Measurements from ENCODE around the gene STIM1. TPM values are rescaled to one million over a fixed set of nuclear protein-coding genes. Genes with fewer than 3 reads are reported as not detected.

The STIM1 gene
- total RNA-seq, 1 experiment from 2014 or later = 28.3 TPM

GRCh38 chr11:3861683-3862082, 6.2 kb downstream of the STIM1 start:
- intact Hi-C loops (cut with micrococcal nuclease; ENCODE audit: unreplicated experiment) = no loop called here
- no peak overlapping the region for H3K27ac ChIP-seq
- H3K9me2 ChIP-seq (ENCODE audit: insufficient read depth) = no peaks in the 10 kb centered on the region
- H3K4me3 ChIP-seq = no peak overlapping the region
- peaks cover 57% of the 10 kb centered on the region for H3K4me1 ChIP-seq (replicated peaks; ENCODE audit: insufficient read depth)
- peaks cover 9% of the 10 kb centered on the region; the same call in 1 of the 2 replicates for H3F3A ChIP-seq (ENCODE audit: insufficient read depth, low read depth)
- H3K9me3 ChIP-seq (ENCODE audit: insufficient read depth, low read depth) = no peaks in the 10 kb centered on the region
- no peak for DNase-seq
- no peaks in the 10 kb centered on the region for H3K36me3 ChIP-seq (ENCODE audit: low read depth)
- BruUV-seq (replicated peaks) = no TSS peak
- H3K4me2 ChIP-seq = 0 out of 2 replicates have a peak overlapping the region, but pooled peaks have one; percentile 10
- no peak overlapping the region for H2AFZ ChIP-seq
- ChIA-PET POLR2A (ENCODE audit: unreplicated experiment) (no interaction called here), CTCF (interaction anchor here (0.6 kb wide), 1 partner anchor 98 kb away, joined by 5 read pairs; no protein-coding TSS in a partner anchor)
- TF ChIP-seq CTCF (conservative IDR thresholded peaks at IDR 0.05) = no peak
- TF ChIP-seq EZH2 (IDR thresholded peaks at IDR 0.05; ENCODE audit: low read depth) = no peak
- H3K79me2 ChIP-seq (ENCODE audit: low read depth) = peaks cover 77% of the 10 kb centered on the region
- no peaks in the 10 kb centered on the region for H4K20me1 ChIP-seq (ENCODE audit: insufficient read depth)
- no peaks in the 10 kb centered on the region for H3K27me3 ChIP-seq (ENCODE audit: insufficient read depth, low read depth)

GRCh38 chr11:3865388-3866193, 10.1 kb downstream of the STIM1 start:
- peaks cover 22% of the 10 kb centered on the region; the same call in 1 of the 2 replicates for H3K4me1 ChIP-seq (replicated peaks; ENCODE audit: insufficient read depth)
- POLR2A ChIA-PET (ENCODE audit: unreplicated experiment) = no interaction called here
- peak overlapping the region; percentile 60 for H3K27ac ChIP-seq
- H3K4me3 ChIP-seq = no peak overlapping the region
- CTCF ChIA-PET = interaction anchor here (0.6 kb wide), 1 partner anchor 17 kb away, joined by 3 read pairs; no protein-coding TSS in a partner anchor
- H3K27me3 ChIP-seq (ENCODE audit: insufficient read depth, low read depth) = no peaks in the 10 kb centered on the region
- peaks cover 9% of the 10 kb centered on the region; the same call in 1 of the 2 replicates for H3F3A ChIP-seq (ENCODE audit: insufficient read depth, low read depth)
- H3K9me2 ChIP-seq (ENCODE audit: insufficient read depth) = no peaks in the 10 kb centered on the region
- BruUV-seq (replicated peaks) = no TSS peak
- H3K4me2 ChIP-seq = peak overlapping the region; percentile 42; the same call in 1 of the 2 replicates
- intact Hi-C loops (cut with micrococcal nuclease; ENCODE audit: unreplicated experiment) = no loop called here
- no peaks in the 10 kb centered on the region for H3K36me3 ChIP-seq (ENCODE audit: low read depth)
- H3K79me2 ChIP-seq (ENCODE audit: low read depth) = peaks cover 44% of the 10 kb centered on the region
- H4K20me1 ChIP-seq (ENCODE audit: insufficient read depth) = no peaks in the 10 kb centered on the region
- TF ChIP-seq EZH2 (IDR thresholded peaks at IDR 0.05; ENCODE audit: low read depth) (no peak), CTCF (conservative IDR thresholded peaks at IDR 0.05) (no peak)
- H3K9me3 ChIP-seq (ENCODE audit: insufficient read depth, low read depth) = no peaks in the 10 kb centered on the region
- no peak overlapping the region for H2AFZ ChIP-seq
- DNase-seq = peak in 1 of 2 experiments; percentile 19

- CTCF ChIA-PET = interaction anchor here (0.7 kb wide), 1 partner anchor 199 kb away, joined by 7 read pairs; no protein-coding TSS in a partner anchor
- Histone ChIP-seq H3K27ac (peak overlapping the region; percentile 60), H3K4me2 (peak overlapping the region; percentile 42; the same call in 1 of the 2 replicates)
These were observed 10.7 kb downstream of the STIM1 start for GRCh38 chr11:3866206-3866605.

More at GRCh38 chr11:3866206-3866605, 10.7 kb downstream of the STIM1 start:
- BruUV-seq (replicated peaks) = no TSS peak
- H3K4me3 ChIP-seq = no peak overlapping the region
- H3K9me2 ChIP-seq (ENCODE audit: insufficient read depth) = no peaks in the 10 kb centered on the region
- H3F3A ChIP-seq (ENCODE audit: insufficient read depth, low read depth) = peaks cover 9% of the 10 kb centered on the region; the same call in 1 of the 2 replicates
- H3K27me3 ChIP-seq (ENCODE audit: insufficient read depth, low read depth) = no peaks in the 10 kb centered on the region
- no peak for DNase-seq
- H3K36me3 ChIP-seq (ENCODE audit: low read depth) = no peaks in the 10 kb centered on the region
- H3K9me3 ChIP-seq (ENCODE audit: insufficient read depth, low read depth) = no peaks in the 10 kb centered on the region
- intact Hi-C loops (cut with micrococcal nuclease; ENCODE audit: unreplicated experiment) = no loop called here
- H3K4me1 ChIP-seq (replicated peaks; ENCODE audit: insufficient read depth) = peaks cover 19% of the 10 kb centered on the region; the same call in 1 of the 2 replicates
- POLR2A ChIA-PET (ENCODE audit: unreplicated experiment) = no interaction called here
- TF ChIP-seq CTCF (conservative IDR thresholded peaks at IDR 0.05) (no peak), EZH2 (IDR thresholded peaks at IDR 0.05; ENCODE audit: low read depth) (no peak)
- peaks cover 39% of the 10 kb centered on the region for H3K79me2 ChIP-seq (ENCODE audit: low read depth)
- H4K20me1 ChIP-seq (ENCODE audit: insufficient read depth) = no peaks in the 10 kb centered on the region
- H2AFZ ChIP-seq = no peak overlapping the region
